PFSK-1 (cell line): ENCODE data around the gene ISG20L2.
A peak's percentile ranks its signal among the peaks of the same experiment; 100 is the strongest.

Experiments
- FOXP2 ChIP-seq: optimal IDR thresholded peaks from 2 replicates; pipeline ENCODE3; 2011; ENCODE audit warnings: borderline replicate concordance, control low read depth, inconsistent platforms; ENCODE audit not compliant: insufficient read depth; ENCODE audit errors: extremely low read length, extremely low read depth
- POLR2AphosphoS5 ChIP-seq: IDR thresholded peaks from 2 replicates; pipeline ENCODE4 v1.6.1; 2012; ENCODE audit warnings: low read depth, mild to moderate bottlenecking, control low read depth, low read length, moderate library complexity
- SIN3A ChIP-seq: IDR thresholded peaks from 2 replicates; pipeline ENCODE4 v1.6.1; 2012; ENCODE audit warnings: mild to moderate bottlenecking, low read length, moderate library complexity, borderline replicate concordance; ENCODE audit not compliant: insufficient read depth
- TAF1 ChIP-seq: IDR thresholded peaks from 2 replicates; pipeline ENCODE4 v1.6.1; 2012; ENCODE audit warnings: low read length, control low read depth, borderline replicate concordance; ENCODE audit not compliant: insufficient read depth
- TF ChIP-seq, protein P1 (sequence below), 2 experiments: IDR thresholded peaks; 2 replicates each; pipeline versions ENCODE4 v1.6.1 to v1.8.0; 2011 to 2012; ENCODE audit warnings: low read depth in 2 of 2, low read length in 2 of 2, control low read depth in 1 of 2, inconsistent platforms in 1 of 2, mild to moderate bottlenecking in 1 of 2, moderate library complexity in 1 of 2; ENCODE audit not compliant: insufficient read depth in 1 of 2

ISG20L2 gene

DNA sequence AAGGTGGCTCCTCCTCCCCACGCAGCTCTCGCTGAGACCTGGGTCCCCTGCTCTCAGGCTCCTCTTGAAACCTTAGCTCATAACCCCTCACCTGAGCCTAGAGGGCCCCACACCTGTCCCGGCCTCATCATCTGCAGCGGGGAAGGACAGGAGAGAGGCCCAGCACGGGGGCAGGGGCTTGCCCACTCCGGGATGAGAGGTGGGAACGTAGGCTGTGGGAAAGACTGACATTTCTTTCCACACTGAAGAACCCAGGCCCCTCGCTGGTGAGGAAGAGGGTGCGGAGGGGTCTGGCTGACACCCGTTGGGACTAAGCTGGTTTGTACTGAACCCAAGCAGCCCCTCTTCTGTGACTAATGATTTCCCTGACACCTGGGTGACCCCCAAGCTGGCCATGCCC, 37.4 kb downstream of the ISG20L2 start:
- TF ChIP-seq, protein P1, sequence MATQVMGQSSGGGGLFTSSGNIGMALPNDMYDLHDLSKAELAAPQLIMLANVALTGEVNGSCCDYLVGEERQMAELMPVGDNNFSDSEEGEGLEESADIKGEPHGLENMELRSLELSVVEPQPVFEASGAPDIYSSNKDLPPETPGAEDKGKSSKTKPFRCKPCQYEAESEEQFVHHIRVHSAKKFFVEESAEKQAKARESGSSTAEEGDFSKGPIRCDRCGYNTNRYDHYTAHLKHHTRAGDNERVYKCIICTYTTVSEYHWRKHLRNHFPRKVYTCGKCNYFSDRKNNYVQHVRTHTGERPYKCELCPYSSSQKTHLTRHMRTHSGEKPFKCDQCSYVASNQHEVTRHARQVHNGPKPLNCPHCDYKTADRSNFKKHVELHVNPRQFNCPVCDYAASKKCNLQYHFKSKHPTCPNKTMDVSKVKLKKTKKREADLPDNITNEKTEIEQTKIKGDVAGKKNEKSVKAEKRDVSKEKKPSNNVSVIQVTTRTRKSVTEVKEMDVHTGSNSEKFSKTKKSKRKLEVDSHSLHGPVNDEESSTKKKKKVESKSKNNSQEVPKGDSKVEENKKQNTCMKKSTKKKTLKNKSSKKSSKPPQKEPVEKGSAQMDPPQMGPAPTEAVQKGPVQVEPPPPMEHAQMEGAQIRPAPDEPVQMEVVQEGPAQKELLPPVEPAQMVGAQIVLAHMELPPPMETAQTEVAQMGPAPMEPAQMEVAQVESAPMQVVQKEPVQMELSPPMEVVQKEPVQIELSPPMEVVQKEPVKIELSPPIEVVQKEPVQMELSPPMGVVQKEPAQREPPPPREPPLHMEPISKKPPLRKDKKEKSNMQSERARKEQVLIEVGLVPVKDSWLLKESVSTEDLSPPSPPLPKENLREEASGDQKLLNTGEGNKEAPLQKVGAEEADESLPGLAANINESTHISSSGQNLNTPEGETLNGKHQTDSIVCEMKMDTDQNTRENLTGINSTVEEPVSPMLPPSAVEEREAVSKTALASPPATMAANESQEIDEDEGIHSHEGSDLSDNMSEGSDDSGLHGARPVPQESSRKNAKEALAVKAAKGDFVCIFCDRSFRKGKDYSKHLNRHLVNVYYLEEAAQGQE (IDR thresholded peaks at IDR 0.05; ENCODE audit: insufficient read depth in 1 of 2, low read depth in 2 of 2, low read length in 2 of 2) = no peak
- TF ChIP-seq SIN3A (no peak), TAF1 (no peak), FOXP2 (no peak), POLR2AphosphoS5 (no peak)

DNA sequence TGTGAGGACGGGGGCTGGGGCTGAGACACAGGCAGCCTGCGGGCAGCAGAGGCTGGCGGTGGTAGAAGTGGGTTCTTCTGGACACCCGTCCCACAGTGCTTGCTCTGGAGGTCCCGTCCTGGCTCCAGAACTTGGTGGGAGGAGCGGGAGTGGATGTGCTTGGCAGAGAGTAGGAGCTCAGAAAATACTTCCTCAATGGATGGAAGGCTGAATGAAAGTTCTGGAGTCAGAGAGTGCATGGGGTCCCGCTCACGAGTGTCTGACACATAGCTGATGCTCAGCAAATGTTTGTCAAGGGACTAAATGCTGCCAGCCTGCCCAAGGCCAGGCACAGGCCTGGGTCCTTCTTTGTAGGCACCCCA, 37.9 kb downstream of the ISG20L2 start:
- TF ChIP-seq SIN3A = no peak
- TF ChIP-seq TAF1 = no peak
- TF ChIP-seq, protein P1 (IDR thresholded peaks at IDR 0.05; ENCODE audit: insufficient read depth in 1 of 2, low read depth in 2 of 2, low read length in 2 of 2) = no peak
- TF ChIP-seq FOXP2 = no peak
- no peak for TF ChIP-seq POLR2AphosphoS5

GRCh38 chr1:156689953-156690674, 38.5 kb downstream of the ISG20L2 start:
- no peak for TF ChIP-seq TAF1
- TF ChIP-seq, protein P1 (IDR thresholded peaks at IDR 0.05; ENCODE audit: insufficient read depth in 1 of 2, low read depth in 2 of 2, low read length in 2 of 2) = no peak
- TF ChIP-seq FOXP2 = no peak
- TF ChIP-seq POLR2AphosphoS5 = no peak
- no peak for TF ChIP-seq SIN3A

DNA sequence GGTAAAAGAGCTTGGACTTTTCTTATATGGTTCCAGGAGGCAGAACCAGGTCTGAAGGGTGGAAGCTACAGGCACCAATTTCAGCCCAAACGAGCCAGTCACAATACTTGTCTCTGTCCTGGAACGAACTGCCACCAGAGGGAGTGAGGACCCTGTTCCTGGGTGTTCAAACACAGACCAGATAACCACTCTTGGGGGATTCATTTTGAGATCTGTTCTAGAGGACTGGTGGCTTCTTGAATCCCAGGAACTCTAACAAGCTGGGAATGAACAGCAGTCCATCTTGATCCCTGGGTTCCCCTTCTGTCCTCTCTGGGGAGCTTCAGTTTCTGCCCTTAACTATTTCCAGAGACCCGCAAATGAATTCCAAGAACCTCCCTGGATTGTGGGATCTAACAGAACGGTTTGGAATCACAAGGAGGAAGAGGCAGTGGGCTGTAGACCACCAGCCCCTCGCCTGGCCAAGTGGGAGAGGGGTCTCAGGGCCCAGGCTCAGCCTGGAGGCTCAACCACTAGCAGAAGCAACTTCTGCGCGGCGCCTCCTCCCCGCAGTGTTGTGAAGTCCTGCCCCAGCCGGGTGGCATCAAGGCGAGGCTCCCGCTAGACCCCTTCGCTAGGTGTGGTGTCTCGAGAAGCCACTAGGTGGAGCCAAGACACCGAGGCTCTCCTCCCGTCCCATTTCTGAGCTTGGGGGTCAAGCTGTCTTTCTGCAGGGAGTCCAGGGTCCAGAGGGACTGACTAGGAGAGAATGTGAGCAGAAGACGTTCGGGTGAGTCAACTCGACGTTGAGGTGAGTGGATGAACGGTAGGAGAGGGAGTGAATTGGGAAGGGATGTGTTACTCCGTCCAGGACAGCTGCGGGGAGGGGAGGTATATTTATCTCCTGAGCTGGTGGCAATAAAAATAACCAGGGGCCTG, 39.3 kb downstream of the ISG20L2 start:
- TF ChIP-seq FOXP2 = peak; percentile 50
- TF ChIP-seq, protein P1 (IDR thresholded peaks at IDR 0.05; ENCODE audit: insufficient read depth in 1 of 2, low read depth in 2 of 2, low read length in 2 of 2) = no peak
